Measurements from ENCODE around the gene GNPTAB.
"Not testable (repeated sequence)": the region's sequence is repeated elsewhere in the genome, so short reads cannot be mapped to it uniquely, and the experiment has no call there.

GNPTAB gene

DNA sequence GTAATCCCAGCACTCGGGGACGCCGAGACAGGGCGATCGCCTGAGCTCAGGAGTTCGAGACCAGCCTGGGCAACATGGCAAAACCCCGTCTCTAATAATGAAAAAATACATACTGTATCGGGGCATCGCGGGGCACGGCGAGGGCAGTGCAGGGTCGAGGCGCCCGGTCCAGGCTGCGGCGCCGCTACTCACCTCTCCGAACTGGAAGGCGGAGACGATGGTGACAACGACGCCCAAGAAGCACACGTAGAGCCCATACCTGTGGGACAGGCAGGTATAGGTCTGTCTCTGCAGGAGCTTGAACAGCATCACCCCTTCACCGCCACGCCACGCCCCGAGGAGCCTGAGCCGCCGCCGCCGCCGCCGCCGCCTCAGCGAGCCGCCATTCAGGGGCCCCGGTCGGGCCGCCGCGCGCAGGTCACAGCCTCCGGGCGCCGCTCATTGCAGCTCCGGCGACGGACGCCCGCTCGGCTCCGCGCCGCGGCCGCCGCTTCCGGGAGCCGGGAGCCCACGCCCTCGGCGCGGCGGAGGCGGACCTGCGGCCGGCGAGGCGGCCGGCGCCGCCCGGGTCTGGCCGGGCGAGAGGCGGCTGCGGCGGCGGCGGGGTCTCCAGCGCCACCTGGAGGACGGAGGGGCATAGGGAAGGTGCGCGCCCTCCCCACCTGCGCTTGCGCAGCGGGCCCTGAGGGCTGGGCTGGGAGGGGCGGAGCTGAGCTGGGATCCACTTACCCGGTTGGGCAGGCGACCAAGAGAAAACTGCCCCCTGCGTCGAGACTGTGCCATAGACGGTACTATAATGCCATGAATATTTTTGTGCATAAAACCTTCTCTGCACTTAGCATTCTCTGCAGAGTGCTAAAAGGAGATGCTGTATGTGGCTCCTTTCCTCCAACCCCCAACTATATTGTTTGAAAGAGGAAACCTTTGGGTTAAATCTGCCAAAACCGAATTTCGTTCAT is at the start of gene GNPTAB:
Gene GNPTAB, minus strand, starts transcription at position 593 of the 959 bp plus-strand sequence. Its CDS starts 284 bp downstream, at position 309.
- DNase-seq (ENCODE audit: low read depth in 3 of 3): peak; percentile 90 to 93 (median 92)

DNA sequence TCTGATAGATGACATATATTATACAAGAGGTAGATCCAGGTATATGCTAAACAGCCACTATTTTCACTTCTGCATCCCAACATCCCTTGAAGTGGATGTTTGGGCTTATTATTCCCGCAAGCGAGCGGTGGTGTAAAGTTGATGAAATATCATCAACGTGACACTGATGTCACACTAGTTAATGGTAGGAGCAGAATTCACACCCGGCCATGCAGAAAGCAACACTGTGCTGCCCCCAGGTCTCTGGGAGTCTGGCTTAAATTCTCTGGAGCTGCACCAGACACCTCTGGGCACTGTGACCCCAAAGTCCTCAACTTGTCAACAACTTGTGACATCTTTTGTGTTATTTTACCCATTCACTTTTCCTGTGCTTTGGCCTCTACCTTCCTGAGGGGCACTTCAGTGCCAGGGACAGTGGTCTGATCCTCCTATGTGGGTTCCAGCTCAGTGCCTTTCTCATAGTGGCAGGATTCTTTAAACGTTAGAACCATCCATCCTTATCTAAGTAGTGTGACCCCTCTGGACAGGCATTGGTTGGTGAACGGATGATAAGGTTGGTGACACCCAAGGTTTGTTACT is 47.6 kb upstream of the GNPTAB start:
- DNase-seq (ENCODE audit: low read depth in 3 of 3): no peak

DNA sequence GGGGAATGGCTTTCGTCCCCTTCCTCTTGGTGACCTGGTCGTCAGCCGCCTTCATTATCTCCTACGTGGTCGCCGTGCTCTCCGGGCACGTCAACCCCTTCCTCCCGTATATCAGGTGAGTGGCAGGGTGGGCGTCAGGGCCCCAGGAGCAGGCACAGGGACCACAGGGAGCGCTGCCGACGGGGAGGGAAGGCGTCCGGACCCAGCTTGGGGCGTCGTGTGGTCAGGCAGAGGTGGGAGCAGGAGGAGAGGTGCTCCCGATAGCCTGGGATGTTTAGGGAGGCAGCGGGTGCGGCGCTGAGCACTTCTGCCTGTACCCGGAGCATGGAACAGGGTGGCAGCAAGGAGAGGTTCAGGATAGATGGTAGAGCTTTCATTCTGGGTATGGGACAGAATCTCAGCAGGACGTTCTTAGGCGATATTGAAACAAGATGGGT is 47.1 kb upstream of the GNPTAB start:
- peak in 1 of 3 donors; percentile 7 for DNase-seq (ENCODE audit: low read depth in 3 of 3)

DNA sequence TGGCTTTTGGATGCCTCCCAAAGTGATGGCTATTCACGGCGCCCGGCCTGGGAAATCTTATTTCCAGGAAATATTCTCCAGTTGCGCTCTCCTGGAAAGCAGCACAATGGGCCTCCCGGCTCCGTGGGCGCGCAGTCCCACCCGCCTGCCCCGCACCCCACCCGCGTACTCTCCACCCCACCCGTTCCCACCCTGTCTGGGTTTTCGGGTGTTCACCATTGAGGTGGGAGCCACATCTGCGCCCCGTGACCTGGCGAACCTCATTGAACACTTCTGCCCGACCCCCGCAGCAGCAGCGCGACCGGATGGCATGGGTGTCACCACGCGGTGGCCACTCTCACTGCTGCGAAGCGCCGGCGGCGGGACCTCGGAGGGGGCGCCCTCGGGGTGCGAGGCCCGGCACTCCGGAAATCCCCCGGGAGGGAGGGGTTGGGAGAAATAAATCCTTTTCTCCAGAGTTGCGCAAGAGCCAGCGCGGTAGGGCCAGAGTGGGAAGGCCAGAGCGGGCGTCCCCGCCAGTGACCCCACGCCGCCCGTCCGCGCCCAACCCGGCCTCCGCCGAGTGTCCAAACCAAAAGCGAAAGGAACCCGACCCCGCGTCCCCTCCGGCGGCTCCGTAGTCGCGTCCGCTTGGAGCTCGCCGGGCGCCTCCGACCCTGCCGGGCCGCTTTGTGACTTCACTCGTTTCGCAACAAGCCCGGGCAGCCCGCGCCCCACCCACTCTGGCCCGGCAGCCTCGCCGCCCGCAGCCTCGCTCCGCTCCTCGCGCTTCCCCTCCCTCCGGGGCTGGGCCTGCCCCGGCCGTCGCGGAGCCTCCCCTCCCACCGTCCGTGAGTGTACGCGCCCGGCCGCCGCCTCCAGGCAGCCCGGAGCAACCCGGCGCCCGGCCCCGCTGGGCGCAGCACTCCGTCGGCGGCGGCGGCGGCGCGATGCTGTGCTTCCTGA is 46.4 kb upstream of the GNPTAB start, which contains the start of gene DRAM1:
Gene DRAM1, plus strand, starts transcription at position 720 of the 945 bp plus-strand sequence. Its CDS starts 210 bp downstream, at position 930.
- peak; percentile 52 to 67 (median 56) for DNase-seq (ENCODE audit: low read depth in 3 of 3)

DNA sequence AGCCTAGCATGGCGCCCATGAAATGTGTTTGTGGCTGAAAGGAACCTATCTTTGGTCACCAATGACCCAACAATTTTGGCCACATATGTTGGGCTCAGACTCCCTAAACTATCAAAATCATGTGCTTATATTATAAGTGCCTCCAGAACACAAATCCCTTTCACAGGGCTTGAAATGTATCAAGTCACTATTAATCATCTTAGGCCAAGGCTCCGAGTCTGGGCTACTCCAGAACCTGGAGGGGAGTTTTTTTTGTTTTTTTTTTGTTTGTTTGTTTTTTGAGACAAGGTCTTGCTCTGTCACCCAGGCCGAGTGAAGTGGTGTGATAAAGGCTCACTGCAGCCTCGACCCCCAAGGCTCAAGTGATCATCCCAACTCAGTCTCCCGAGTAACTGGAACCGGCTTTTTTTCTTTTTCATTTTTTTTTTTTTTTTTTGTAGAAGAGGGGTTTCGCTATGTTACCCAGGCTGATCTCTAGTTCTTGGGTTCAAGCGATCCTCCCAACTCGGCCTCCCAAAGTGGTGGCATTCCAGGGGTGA is 45.6 kb upstream of the GNPTAB start:
- no peak for DNase-seq (ENCODE audit: low read depth in 3 of 3)

DNA sequence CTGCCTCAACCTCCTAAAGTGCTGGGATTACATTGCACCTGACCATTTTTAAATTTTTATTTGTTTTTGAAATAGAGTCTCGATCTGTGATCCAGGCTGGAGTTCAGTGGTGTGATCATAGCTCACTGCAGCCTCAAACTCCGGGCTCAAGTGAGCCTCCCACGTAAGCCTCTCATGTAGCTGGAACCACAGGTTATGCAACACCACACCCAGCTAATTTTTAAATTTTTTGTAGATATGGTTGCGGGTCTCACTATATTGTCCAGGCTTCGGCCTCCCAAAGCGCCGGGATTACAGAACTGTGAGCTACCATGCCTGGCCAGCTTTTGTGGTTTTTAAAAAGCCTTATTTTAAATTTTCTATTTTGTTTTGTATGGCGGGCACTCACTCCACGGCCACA is 44.4 kb upstream of the GNPTAB start:
- no peak for DNase-seq (ENCODE audit: low read depth in 3 of 3)

DNA sequence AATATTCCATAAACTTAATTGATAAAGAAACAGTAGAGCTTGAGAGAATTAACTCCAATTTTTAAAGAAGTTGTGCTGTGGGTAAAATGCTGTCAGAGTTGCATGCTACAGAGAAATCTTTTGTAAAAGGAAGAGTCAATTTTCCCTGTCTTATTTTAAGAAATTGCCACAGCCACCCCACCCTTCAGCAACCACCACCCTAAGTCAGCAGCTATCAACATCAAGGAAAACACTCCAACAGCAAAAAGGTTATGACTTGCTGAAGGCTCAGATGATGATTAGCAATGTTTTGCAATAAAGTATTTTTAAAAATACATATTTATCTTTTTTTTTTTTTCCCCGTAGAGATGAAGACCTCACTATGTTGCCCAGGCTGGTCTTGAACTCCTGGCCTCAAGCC is 40.2 kb upstream of the GNPTAB start:
- no peak for DNase-seq (ENCODE audit: low read depth in 3 of 3)

DNA sequence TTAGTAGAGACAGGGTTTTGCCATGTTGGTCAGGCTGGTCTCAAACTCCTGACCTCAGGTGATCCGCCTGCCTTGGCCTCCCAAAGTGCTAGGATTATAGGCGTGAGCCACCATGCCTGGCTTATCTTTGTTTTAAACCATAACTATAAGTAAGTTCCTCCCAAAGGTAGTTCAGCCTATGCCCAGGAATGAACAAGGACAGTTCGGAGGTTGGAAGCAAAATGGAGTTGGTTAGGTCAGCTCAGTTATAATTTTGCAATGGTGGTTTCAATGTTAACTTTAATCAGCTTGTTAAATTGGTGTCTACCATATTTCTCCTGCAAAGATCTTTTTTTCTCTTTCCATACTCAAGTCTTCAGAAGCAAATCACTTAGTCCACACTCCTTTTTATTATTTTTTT is 36.9 kb upstream of the GNPTAB start:
- not testable (repeated sequence) for DNase-seq (ENCODE audit: low read depth in 3 of 3)

DNA sequence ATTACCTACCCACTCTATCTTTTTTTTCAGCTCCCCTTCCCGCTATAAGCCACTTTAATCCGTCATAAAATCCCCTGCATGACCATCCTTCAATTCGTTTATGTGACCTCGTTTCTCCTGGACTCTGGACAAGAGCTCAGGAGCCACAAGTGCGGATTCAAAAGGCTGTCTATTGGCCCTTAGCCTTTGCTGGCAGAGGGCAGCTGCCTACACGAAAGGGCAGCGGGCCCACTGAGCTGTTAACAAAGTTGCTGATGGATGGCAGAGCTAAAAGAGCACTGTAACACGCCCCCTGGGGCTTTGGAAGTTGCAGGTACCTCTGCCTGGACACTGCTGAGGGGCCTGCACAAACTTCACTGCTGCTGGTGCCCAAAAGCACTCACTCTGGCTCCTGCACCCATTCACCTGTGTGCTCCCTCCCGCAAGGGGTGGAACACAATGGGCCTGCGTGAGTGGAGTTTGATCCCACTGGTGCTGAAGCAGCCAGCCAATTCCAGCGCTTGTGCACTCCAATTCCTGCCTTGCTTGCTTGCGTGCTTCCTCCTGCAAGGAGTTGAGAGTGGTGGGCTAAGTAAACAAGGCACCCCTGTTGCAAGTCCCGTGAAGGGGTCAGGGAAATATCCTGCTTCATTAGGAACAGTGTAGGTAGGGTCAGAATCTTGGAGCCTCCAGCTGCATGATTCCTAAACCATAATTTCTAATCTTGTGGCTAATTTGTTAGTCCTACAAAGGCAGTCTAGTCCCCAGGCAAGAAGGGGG is 36.0 kb upstream of the GNPTAB start:
- no peak for DNase-seq (ENCODE audit: low read depth in 3 of 3)

DNA sequence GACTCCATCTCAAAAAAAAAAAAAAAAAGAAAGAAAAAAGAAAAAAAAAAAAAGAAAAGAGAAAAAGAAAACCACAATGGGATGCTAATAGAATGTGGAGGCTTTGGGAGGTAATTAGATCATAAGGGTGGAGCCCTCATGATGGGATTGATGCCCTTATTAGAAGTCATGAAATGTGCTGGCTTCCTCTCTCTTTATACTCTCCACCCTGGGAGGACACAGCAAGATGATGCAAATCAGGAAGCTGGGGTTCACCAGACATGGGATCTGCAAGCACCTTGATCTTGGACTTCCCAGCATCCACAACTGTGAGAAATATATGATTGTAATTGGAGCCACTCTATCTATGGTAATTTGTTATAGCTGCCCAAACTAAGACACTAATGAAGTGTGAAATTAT is 33.2 kb upstream of the GNPTAB start:
- DNase-seq (ENCODE audit: low read depth in 3 of 3): no peak

DNA sequence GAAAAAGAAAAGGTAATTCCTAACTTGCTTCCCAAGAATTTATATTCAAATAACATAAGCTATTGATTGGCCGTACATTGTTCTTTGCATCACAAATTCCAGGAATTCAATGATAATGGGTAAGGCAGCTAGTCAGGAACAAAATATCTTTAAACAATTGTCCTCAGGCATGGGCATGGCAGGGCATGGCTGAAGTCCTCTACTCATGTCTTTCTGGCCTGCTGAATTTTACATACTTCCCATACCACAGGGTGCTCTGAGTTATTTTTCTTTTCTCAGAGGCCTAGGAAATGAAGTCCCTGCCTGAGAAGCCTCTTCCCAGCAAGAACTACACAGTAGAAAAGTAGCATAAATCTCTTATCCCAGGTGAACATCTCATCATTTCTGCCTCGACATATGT is 31.5 kb upstream of the GNPTAB start:
- DNase-seq (ENCODE audit: low read depth in 3 of 3): no peak

DNA sequence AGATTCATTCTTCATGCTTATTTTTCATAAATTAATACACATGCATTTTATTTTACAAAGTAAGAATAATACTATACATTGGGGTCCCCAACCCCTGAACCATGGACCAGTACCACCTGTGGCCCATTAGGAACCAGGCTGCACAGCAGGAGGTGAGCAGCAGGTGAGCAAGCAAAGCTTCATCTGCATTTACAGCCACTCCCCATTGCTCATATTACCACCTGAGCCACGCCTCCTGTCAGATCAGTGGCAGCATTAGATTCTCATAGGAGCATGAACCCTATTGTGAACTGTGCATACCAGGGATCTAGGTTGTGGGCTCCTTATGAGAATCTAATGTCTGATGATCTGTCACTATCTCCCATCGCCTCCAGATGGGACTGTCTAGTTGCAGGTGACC is 30.9 kb upstream of the GNPTAB start:
- DNase-seq (ENCODE audit: low read depth in 3 of 3): not testable (repeated sequence)

DNA sequence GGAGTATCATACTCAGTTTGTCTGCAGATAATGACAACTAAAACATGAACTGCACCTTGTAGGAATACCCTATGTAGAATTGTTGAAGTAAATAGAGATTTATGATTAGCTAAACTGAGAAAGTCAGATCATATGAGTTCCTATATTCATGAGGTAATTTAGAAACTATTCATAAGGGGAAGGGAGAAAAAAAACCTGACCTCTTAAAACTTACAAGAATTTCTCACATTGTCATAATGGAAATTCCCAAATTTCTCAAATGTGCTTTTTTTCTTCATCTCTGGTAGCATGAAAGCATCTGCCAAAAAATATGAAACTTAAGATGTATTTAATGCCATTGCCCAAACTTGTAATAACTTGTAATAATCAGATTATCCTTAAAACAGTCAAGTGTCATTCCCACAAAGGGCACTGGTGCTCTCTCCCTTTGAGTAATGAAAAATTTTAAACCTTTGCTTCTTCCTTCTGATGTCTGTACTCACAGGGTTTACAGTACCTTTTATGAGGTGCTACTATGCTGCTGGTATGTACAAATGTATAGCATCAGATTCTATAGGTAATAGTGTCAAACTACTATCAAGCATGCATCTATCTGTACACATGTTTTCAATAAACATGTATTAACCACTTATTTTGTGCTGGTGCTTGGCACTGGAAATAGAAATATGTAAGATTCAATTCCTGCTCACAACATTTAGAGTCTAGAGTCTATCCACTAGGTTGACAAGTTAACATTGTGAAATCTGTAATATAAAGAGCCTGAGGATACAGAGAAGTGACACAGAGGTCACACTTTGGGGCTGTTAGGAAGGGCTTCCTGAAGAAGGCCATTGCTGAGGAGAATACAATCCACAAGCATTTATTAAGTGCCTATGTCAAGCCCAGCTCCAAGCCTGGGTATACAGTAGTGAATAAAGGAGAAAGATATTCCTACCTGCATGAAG is 29.2 kb upstream of the GNPTAB start:
- no peak for DNase-seq (ENCODE audit: low read depth in 3 of 3)

DNA sequence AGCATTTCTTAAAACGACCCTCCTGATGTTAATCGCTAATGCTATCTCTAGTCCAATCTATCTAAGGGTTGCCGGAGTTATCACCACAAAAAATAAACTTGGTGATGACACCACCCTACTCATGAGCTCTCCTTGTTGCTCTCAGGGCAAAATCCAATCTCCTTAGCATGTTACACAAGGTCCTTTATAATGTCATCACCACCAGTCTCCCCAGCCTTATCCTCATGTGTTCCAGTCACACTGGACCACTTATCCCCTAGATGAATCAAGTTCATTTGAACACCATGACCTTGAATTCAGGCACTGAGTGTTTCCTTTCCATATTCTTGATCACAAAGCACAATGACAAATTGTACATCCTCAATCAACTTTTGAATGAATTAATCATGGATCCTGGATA is 27.6 kb upstream of the GNPTAB start:
- DNase-seq (ENCODE audit: low read depth in 3 of 3): no peak

DNA sequence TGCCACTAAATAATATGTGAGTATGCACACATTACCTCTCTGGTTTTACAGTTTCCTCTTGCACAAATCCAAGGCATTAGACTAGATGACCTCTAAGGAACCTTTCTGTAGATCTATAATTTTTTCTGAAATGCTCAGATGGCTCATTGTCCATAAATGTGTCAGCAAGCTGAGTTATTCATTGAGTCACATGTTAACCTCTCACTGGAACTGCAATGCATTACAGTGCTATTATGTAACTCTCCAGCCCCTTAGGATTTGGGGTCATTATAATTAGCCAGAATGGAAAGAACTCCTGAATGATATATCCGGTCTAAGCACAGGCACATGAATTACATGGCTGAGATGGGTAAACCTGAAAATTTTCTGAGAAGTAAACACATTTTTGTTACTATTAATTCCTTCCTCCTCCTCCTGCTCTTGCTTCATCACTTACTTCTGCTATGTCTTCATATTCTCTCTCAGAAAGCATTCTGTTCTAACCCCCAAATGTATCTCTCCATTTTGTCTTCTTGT is 26.3 kb upstream of the GNPTAB start:
- DNase-seq (ENCODE audit: low read depth in 3 of 3): no peak

DNA sequence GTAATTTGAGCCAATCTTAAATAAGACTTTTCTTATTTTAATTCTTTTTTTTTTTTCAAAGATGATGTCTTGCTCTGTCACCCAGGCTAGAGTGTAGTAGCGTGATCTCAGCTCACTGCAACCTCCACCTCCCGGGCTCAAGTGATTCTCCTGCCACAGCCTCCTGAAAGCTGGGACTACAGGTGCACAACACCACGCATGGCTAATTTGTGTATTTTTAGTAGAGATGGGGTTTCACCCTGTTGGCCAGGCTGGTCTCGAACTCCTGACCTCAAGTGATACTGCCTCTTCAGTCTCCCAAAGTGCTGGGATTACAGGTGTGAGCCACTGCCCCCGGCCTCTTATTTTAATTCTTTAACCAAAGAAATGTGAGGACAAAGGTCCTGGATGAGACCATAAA is 25.9 kb upstream of the GNPTAB start:
- DNase-seq (ENCODE audit: low read depth in 3 of 3): not testable (repeated sequence)

DNA sequence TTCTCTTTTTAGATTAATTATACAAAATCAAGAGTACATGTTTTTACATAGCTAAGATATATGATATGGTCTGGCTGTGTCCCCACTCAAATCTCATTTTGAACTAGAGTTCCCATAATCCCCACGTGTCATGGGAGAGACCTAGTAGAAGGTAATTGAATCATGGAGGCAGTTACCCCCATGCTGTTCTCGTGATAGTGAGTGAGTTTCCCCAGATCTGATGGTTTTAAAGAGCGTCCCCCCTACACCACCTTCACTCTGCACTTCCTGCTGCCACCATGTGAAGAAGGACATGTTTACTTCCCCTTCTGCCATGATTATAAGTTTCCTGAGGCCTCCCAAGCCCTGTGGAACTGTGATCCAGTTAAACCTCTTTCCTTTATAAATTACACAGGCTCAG is 25.2 kb upstream of the GNPTAB start:
- no peak for DNase-seq (ENCODE audit: low read depth in 3 of 3)

DNA sequence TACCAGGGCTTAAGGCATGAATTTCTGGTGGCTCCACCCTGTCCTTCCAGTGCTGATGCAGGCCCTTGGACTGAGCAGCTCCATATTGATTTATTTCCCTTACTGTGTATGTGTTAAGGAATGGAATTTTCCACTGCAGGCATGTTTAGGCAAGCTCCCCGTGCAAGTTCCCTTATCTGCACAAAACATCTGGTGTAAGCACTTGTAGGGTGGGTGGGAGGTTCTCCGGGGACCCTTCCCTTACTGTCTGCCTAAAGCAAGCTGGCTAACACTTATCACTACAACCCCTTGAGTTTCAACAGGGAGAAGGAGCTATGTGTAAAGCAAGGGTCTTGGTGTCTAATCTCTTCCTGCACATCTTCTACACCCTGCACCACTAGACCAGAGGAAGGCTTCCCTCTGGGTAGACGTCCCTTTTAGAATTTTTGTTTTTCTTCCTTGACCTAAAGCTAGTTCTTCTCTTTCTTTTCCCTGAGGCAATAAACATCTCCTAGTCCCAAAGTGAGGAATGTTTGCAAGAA is 24.7 kb upstream of the GNPTAB start:
- DNase-seq (ENCODE audit: low read depth in 3 of 3): no peak

DNA sequence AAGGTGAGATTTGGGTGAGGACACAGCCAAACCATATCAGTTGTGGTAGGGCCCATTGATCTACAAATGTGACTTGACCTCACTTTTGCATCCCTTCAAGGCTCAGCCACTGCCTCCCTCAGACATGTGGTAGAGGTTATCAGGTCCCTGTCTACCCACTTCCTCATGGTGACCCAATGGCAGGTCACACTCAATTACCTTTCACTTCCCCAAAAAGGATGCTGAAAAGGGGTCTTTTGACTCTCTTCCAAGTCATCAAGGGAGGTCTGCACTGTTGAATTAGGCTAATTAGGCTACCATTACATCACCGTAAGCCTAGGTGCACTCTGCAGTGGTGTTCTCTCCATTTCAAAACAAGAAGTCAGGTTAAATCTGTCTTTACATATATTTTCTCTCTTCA is 24.0 kb upstream of the GNPTAB start:
- no peak for DNase-seq (ENCODE audit: low read depth in 3 of 3)

Data from stimulated activated CD4-positive, alpha-beta T cell treated with anti-CD3 and anti-CD28 coated beads, TNF-alpha, amount 100 ng/mL, for 48 hours (primary cell).